IMR-90 (cell line): ENCODE results near the gene CALM1. TPM values are rescaled to one million over a fixed set of nuclear protein-coding genes. Genes with fewer than 3 reads are reported as not detected.

Source experiments
- ATAC-seq: fragments of 200-7000 bp; cut with Tn5 transposase; 2 replicates; pipeline ENCODE4 v1.9.1; 2020; ENCODE audit warnings: low read depth, mild to moderate bottlenecking, moderate library complexity
- BruUV-seq: library from RNA; stranded (reverse); fragments of 400-500 nt; replicated peaks from 2 replicates; lab custom pipeline; 2021; lab: Mats Ljungman, UMichigan
- CTCF ChIA-PET: fragments of 300-600 bp; formaldehyde crosslinking; extraction: SDS; loops from one replicate; lab custom pipeline; 2021; ENCODE audit warnings: antibody characterized with exemption; lab: Yijun Ruan, JAX
- POLR2A ChIA-PET: fragments of 300-600 bp; sonication (Branson Sonifier 250); formaldehyde crosslinking; loops from one replicate; lab custom pipeline; 2022; ENCODE audit warnings: antibody characterized with exemption; ENCODE audit not compliant: unreplicated experiment; lab: Charles Lee
- DNase-seq: peaks from one replicate; pipeline ENCODE4 v3.0.0; 2013
- H2AFZ ChIP-seq: replicated peaks from 2 replicates; pipeline ENCODE3; 2013; ENCODE audit warnings: low read length, mild to moderate bottlenecking; ENCODE audit not compliant: poor library complexity
- H2AK5ac ChIP-seq: 2 replicates; pipeline ENCODE4 v1.6.1; 2013; ENCODE audit warnings: low read depth, low read length, inconsistent platforms
- H2AK9ac ChIP-seq: replicated peaks from 2 replicates; pipeline ENCODE3; 2013; ENCODE audit warnings: mild to moderate bottlenecking, low read depth, low read length, moderate library complexity; ENCODE audit not compliant: poor library complexity
- H2BK120ac ChIP-seq: 2 replicates; pipeline ENCODE4 v1.6.1; 2013; ENCODE audit warnings: low read depth, low read length, inconsistent platforms
- H2BK15ac ChIP-seq: 3 replicates; pipeline ENCODE4 v1.6.1; 2013; ENCODE audit warnings: low read depth, low read length, inconsistent platforms
- H2BK20ac ChIP-seq: 2 replicates; pipeline ENCODE4 v1.6.1; 2013; ENCODE audit warnings: low read depth, mild to moderate bottlenecking, inconsistent platforms, low read length, moderate library complexity
- H2BK5ac ChIP-seq: 2 replicates; pipeline ENCODE4 v1.6.1; 2013; ENCODE audit warnings: mild to moderate bottlenecking, low read depth, low read length, inconsistent platforms; ENCODE audit not compliant: poor library complexity, severe bottlenecking
- H3K14ac ChIP-seq: replicated peaks from 2 replicates; pipeline ENCODE4 v1.6.1; 2013; ENCODE audit warnings: low read depth, low read length, inconsistent platforms
- H3K18ac ChIP-seq: 2 replicates; pipeline ENCODE4 v1.6.1; 2013; ENCODE audit warnings: low read depth, low read length, control low read depth
- H3K23ac ChIP-seq: 2 replicates; pipeline ENCODE4 v1.6.1; 2013; ENCODE audit warnings: low read depth, low read length, inconsistent platforms
- H3K27ac ChIP-seq: 2 replicates; pipeline ENCODE4 v1.5.1; 2013; ENCODE audit warnings: mild to moderate bottlenecking, control low read depth, low read length; ENCODE audit not compliant: insufficient read depth
- H3K27me3 ChIP-seq: 2 replicates; pipeline ENCODE4 v1.6.1; 2013; ENCODE audit warnings: low read length; ENCODE audit not compliant: control insufficient read depth, insufficient read depth
- H3K36me3 ChIP-seq: 2 replicates; pipeline ENCODE4 v1.6.1; 2013; ENCODE audit warnings: low read length, mixed read lengths; ENCODE audit not compliant: control insufficient read depth, insufficient read depth
- H3K4ac ChIP-seq: 2 replicates; pipeline ENCODE4 v1.6.1; 2013; ENCODE audit warnings: low read depth, low read length, inconsistent platforms
- H3K4me1 ChIP-seq: 2 replicates; pipeline ENCODE4 v1.6.1; 2013; ENCODE audit warnings: low read length, mixed read lengths; ENCODE audit not compliant: control insufficient read depth, insufficient read depth
- H3K4me2 ChIP-seq: 2 replicates; pipeline ENCODE4 v1.6.1; 2013; ENCODE audit warnings: low read depth, mild to moderate bottlenecking, control low read depth, low read length, moderate library complexity
- H3K4me3 ChIP-seq: 2 replicates; pipeline ENCODE4 v1.5.1; 2013; ENCODE audit warnings: low read depth, mild to moderate bottlenecking, control low read depth, low read length, moderate library complexity; ENCODE audit not compliant: insufficient read depth
- H3K56ac ChIP-seq: 2 replicates; pipeline ENCODE4 v1.6.1; 2013; ENCODE audit warnings: low read length, inconsistent platforms; ENCODE audit not compliant: insufficient read depth; ENCODE audit errors: extremely low read depth
- H3K79me1 ChIP-seq, 2 experiments: 2 replicates each; pipeline ENCODE4 v1.6.1; 2013; ENCODE audit warnings: low read length in 2 of 2, inconsistent platforms in 1 of 2, low read depth in 1 of 2
- H3K9ac ChIP-seq: 2 replicates; pipeline ENCODE4 v1.6.1; 2013; ENCODE audit warnings: low read depth, low read length, control low read depth
- H3K9me1 ChIP-seq: 2 replicates; pipeline ENCODE4 v1.6.1; 2013; ENCODE audit warnings: low read length, inconsistent platforms; ENCODE audit not compliant: insufficient read depth
- H3K9me3 ChIP-seq: 2 replicates; pipeline ENCODE4 v1.6.1; 2013; ENCODE audit warnings: low read length; ENCODE audit not compliant: control insufficient read depth, insufficient read depth
- H4K20me1 ChIP-seq: 2 replicates; pipeline ENCODE4 v1.6.1; 2013; ENCODE audit warnings: low read length, inconsistent platforms; ENCODE audit not compliant: insufficient read depth
- H4K5ac ChIP-seq: 2 replicates; pipeline ENCODE4 v1.6.1; 2013; ENCODE audit warnings: mild to moderate bottlenecking, low read depth, low read length, control low read depth
- H4K8ac ChIP-seq, 2 experiments: 2 replicates each; pipeline ENCODE4 v1.6.1; 2013; ENCODE audit warnings: low read depth in 2 of 2, low read length in 2 of 2, control low read depth in 1 of 2, inconsistent platforms in 1 of 2
- H4K91ac ChIP-seq: 2 replicates; pipeline ENCODE4 v1.6.1; 2013; ENCODE audit warnings: low read depth, low read length, inconsistent platforms; ENCODE audit not compliant: insufficient read depth
- BHLHE40 ChIP-seq: fragments of 150-350 bp; IDR thresholded peaks from 2 replicates; pipeline ENCODE4 v1.6.1; 2016; ENCODE audit warnings: mild to moderate bottlenecking, low read depth, low read length
- CEBPB ChIP-seq: IDR thresholded peaks from 2 replicates; pipeline ENCODE4 v1.6.1; 2012; ENCODE audit warnings: low read depth, low read length, improper control_type of control experiment
- CHD1 ChIP-seq: IDR thresholded peaks from 2 replicates; pipeline ENCODE4 v1.6.1; 2012; ENCODE audit warnings: low read depth, low read length, improper control_type of control experiment
- CTCF ChIP-seq: conservative IDR thresholded peaks from 2 replicates; pipeline ENCODE4 v1.5.1; 2012; ENCODE audit warnings: mild to moderate bottlenecking, low read depth, low read length, improper control_type of control experiment
- ELK1 ChIP-seq: fragments of 150-350 bp; IDR thresholded peaks from 2 replicates; pipeline ENCODE4 v1.6.1; 2016; ENCODE audit warnings: low read depth, mild to moderate bottlenecking, low read length, moderate library complexity, borderline replicate concordance
- FOS ChIP-seq: fragments of 150-350 bp; IDR thresholded peaks from 2 replicates; pipeline ENCODE4 v1.6.1; 2016; ENCODE audit warnings: low read depth, low read length
- MAFK ChIP-seq: IDR thresholded peaks from 2 replicates; pipeline ENCODE4 v1.6.1; 2012; ENCODE audit warnings: low read depth, low read length, improper control_type of control experiment
- MAZ ChIP-seq: IDR thresholded peaks from 2 replicates; pipeline ENCODE4 v1.6.1; 2012; ENCODE audit warnings: low read depth, mild to moderate bottlenecking, low read length, improper control_type of control experiment, moderate library complexity, borderline replicate concordance
- MXI1 ChIP-seq: IDR thresholded peaks from 2 replicates; pipeline ENCODE4 v1.6.1; 2012; ENCODE audit warnings: low read depth, mild to moderate bottlenecking, low read length, moderate library complexity, borderline replicate concordance
- NFE2L2 ChIP-seq: fragments of 150-350 bp; IDR thresholded peaks from 2 replicates; pipeline ENCODE4 v1.6.1; 2016; ENCODE audit warnings: low read depth, mild to moderate bottlenecking, low read length
- POLR2A ChIP-seq: IDR thresholded peaks from 2 replicates; pipeline ENCODE4 v1.6.1; 2012; ENCODE audit warnings: mild to moderate bottlenecking, low read depth, low read length
- RAD21 ChIP-seq: IDR thresholded peaks from 2 replicates; pipeline ENCODE4 v1.6.1; 2012; ENCODE audit warnings: low read length, improper control_type of control experiment
- RCOR1 ChIP-seq: IDR thresholded peaks from 2 replicates; pipeline ENCODE4 v1.6.1; 2012; ENCODE audit warnings: mild to moderate bottlenecking, low read length, improper control_type of control experiment; ENCODE audit not compliant: insufficient replicate concordance
- RFX5 ChIP-seq: IDR thresholded peaks from 2 replicates; pipeline ENCODE4 v1.8.0; 2012; ENCODE audit warnings: low read depth, mild to moderate bottlenecking, low read length, moderate library complexity
- SMC3 ChIP-seq: fragments of 150-350 bp; IDR thresholded peaks from 2 replicates; pipeline ENCODE4 v1.6.1; 2016; ENCODE audit warnings: low read depth, mild to moderate bottlenecking, antibody characterized with exemption, low read length, moderate library complexity
- WGBS, 2 experiments: methylation state at CpG; one replicate each; pipeline versions ENCODE4 v1.1.5 to v1.1.7; 2013; ENCODE audit warnings: missing lambda C conversion rate in 2 of 2; ENCODE audit not compliant: insufficient read length in 1 of 2; ENCODE audit errors: extremely low coverage in 2 of 2; 5-methylcytosine and 5-hydroxymethylcytosine counted together
- dilution Hi-C: fragments of 300-500 bp; cut with HindIII; formaldehyde crosslinking; loops from one replicate; pipeline ENCODE4 v1.14.3; 2018; ENCODE audit warnings: low sequenced_read_pairs; ENCODE audit not compliant: unreplicated experiment
- in situ Hi-C: fragments of 300-500 bp; cut with MboI; formaldehyde crosslinking; loops from 3 replicates; pipeline ENCODE4 v1.14.3; 2019; ENCODE audit warnings: low sequenced_read_pairs, inconsistent platforms, mixed read lengths
- intact Hi-C: fragments of 100-400 bp; cut with micrococcal nuclease; formaldehyde crosslinking; loops from 2 replicates; pipeline ENCODE4 v1.10.0; 2022
- polyA plus RNA-seq, 3 experiments: library from polyadenylated mRNA; depleted of rRNA; stranded (reverse); fragments of >200 nt; gene quantifications; 2 replicates each; pipeline ENCODE4 v1.2.3, GENCODE V29; 2012; ENCODE audit warnings: low replicate concordance in 1 of 3
- total RNA-seq: library from RNA; depleted of rRNA; stranded (reverse); fragments of >200 nt; gene quantifications from 2 replicates; pipeline ENCODE4 v1.2.3, GENCODE V29; 2012
- TF ChIP-seq, protein P1 (sequence below): fragments of 150-350 bp; IDR thresholded peaks from 2 replicates; pipeline ENCODE4 v1.6.1; 2017; ENCODE audit warnings: mild to moderate bottlenecking, antibody characterized with exemption, low read length, low read depth

CALM1 gene
- total and polyA plus RNA-seq, 2 of the 4 experiments (the other 2 are of a cell fraction) = 72.9 to 188 TPM

GRCh38 chr14:90386321-90386720, 10.5 kb upstream of the CALM1 start:
- Histone ChIP-seq H3K27ac (no peak overlapping the region), H3K36me3 (no peaks in the 10 kb centered on the region), H3K18ac (no peak overlapping the region), H2BK15ac (no peak overlapping the region), H3K4ac (no peak overlapping the region), H4K91ac (no peak overlapping the region), H3K23ac (no peak overlapping the region), H3K27me3 (no peaks in the 10 kb centered on the region), H3K9me3 (no peaks in the 10 kb centered on the region), H3K4me3 (no peak overlapping the region), H3K4me2 (no peak overlapping the region), H3K79me1 (peaks cover 3 to 12% of the 10 kb centered on the region in 2 experiments; a peak in 1 of 4 replicates), H2BK5ac (no peak overlapping the region), H3K9me1 (peaks cover 2% of the 10 kb centered on the region; the same call in 1 of the 2 replicates), H3K56ac (no peak overlapping the region), H3K9ac (no peak overlapping the region), H2BK20ac (no peak overlapping the region), H2AFZ (no peak overlapping the region), H2BK120ac (no peak overlapping the region), H2AK5ac (no peak overlapping the region), H4K8ac (no peak overlapping the region), H3K14ac (no peak overlapping the region), H4K20me1 (no peaks in the 10 kb centered on the region), H4K5ac (no peak overlapping the region), H3K4me1 (peaks cover 9% of the 10 kb centered on the region), H2AK9ac (no peak overlapping the region)
- ChIA-PET POLR2A (no interaction called here), CTCF (interaction anchor here (0.7 kb wide), 1 partner anchor 897 kb away, joined by 4 read pairs; no protein-coding TSS in a partner anchor)
- TF ChIP-seq MAZ (no peak), MXI1 (no peak), CEBPB (no peak), MAFK (no peak), BHLHE40 (no peak), ELK1 (no peak), POLR2A (no peak), CHD1 (no peak), RAD21 (no peak), NFE2L2 (no peak), CTCF (no peak), RFX5 (no peak), FOS (no peak), SMC3 (no peak), RCOR1 (no peak)
- TF ChIP-seq, protein P1, sequence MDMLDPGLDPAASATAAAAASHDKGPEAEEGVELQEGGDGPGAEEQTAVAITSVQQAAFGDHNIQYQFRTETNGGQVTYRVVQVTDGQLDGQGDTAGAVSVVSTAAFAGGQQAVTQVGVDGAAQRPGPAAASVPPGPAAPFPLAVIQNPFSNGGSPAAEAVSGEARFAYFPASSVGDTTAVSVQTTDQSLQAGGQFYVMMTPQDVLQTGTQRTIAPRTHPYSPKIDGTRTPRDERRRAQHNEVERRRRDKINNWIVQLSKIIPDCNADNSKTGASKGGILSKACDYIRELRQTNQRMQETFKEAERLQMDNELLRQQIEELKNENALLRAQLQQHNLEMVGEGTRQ = no peak
- in situ Hi-C loops = loop anchor here (25.0 kb wide), 1 partner anchor 776 kb away; no protein-coding TSS in a partner anchor
- intact Hi-C loops = no loop called here
- ATAC-seq (no peak), DNase-seq (no peak)
- WGBS, 2 experiments = no CpG with 5 or more reads among the region's 2 CpGs
- BruUV-seq = no TSS peak
- dilution Hi-C loops = no loop called here
